HT-29 (cell line): ENCODE results near the gene TMBIM4. TPM values are rescaled to one million over a fixed set of nuclear protein-coding genes. Genes with fewer than 3 reads are reported as not detected.
"Not testable (repeated sequence)": the region's sequence is repeated elsewhere in the genome, so short reads cannot be mapped to it uniquely, and the experiment has no call there.

ENCODE experiments used
- DNase-seq: peaks from one replicate; pipeline ENCODE4 v3.0.0-alpha.2; 2015; ENCODE audit warnings: low spot score
- total RNA-seq: library from RNA; depleted of rRNA; stranded (reverse); fragments of >200 nt; shearing (Covaris generic); gene quantifications from 2 replicates; pipeline ENCODE4 v1.2.3, GENCODE V29; 2014

Gene TMBIM4
- total RNA-seq, 1 experiment from 2014 or later, result 30.7 TPM

GRCh38 chr12:66187036-66187435 lies 17.2 kb upstream of the TMBIM4 start:
- DNase-seq, result no peak

- not testable (repeated sequence) for DNase-seq
Measured at GRCh38 chr12:66184822-66185221, 15.0 kb upstream of the TMBIM4 start.

DNA sequence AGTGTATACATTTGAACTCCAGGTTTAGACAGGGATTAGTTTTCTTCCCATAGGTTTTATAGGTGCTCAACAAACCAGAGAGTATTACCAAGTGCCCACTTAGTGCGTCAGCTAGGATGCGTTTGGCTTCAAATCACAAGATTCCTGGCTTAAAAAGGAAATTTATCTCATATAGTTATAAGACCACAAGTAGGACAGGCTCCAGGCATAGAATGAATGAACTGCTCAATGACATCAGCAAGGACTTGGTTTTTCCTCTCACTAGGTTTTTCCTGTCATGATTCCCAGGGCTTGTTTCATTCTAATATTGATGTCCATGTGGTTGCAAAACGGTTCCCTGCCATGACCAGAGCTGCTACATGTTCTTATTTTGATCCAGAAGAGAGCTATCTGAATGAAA lies 13.2 kb upstream of the TMBIM4 start:
- DNase-seq, result no peak

- no peak for DNase-seq
Measured at GRCh38 chr12:66176105-66176900, 6.5 kb upstream of the TMBIM4 start.

DNA sequence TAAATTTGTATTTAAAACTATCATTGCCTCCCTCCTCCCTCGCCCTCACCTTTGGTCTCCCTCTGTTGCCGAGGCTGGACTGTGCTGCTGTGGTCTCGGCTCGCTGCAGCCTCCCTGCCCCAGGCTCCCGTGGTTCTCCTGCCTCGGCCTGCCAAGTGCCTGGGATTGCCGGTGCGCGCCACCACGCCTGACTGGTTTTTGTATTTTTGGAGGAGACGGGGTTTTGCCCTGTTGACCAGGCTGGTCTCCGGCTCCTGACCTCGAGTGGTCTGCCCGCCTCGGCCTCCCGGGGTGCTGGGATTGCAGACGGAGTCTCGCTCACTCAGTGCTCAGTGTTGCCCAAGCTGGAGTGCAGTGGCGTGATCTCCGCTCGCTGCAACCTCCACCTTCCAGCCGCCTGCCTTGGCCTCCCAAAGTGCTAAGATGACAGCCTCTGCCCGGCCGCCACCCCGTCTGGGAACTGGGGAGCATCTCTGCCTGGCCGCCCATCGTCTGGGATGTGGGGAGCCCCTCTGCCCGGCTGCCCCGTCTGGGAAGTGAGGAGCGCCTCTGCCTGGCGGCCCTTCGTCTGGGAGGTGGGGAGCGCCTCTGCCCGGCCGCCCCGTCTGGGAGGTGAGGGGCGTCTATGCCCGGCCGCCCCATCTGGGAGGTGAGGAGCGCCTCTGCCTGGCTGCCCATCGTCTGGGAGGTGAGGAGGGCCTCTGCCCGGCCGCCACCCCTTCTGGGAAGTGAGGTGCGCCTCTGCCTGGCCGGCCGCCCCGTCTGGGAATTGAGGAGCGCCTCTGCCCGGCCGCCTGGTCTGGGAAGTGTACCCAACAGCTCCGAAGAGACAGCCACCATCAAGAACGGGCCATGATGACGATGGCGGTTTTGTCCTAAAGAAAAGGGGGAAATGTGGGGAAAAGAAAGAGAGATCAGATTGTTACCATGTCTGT lies 4.9 kb upstream of the TMBIM4 start:
- DNase-seq, result not testable (repeated sequence)

GRCh38 chr12:66170606-66171005 lies 810 bp upstream of the TMBIM4 start:
- DNase-seq, result no peak

DNA sequence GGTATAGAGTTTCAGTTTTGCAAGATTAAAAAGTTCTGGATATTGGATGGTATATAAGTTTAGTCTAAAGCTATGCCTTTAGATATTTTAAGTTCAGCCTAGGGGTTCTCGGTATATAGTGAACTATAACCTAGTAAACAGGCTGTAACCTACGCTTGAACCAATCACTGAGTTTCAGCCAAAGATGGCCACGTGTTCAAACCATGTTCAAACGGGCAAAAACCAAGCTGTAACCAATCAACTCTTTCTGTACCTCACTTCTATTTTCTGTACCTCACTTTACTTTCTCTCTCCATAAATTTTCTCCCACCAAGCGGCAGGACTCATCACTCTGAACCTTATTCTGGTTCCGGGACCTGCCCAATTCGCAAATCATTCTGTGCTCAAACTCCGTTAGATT lies 1.4 kb downstream of the TMBIM4 start:
- DNase-seq, result peak; percentile 25

GRCh38 chr12:66166561-66166960 lies 3.2 kb downstream of the TMBIM4 start:
- no peak for DNase-seq

DNA sequence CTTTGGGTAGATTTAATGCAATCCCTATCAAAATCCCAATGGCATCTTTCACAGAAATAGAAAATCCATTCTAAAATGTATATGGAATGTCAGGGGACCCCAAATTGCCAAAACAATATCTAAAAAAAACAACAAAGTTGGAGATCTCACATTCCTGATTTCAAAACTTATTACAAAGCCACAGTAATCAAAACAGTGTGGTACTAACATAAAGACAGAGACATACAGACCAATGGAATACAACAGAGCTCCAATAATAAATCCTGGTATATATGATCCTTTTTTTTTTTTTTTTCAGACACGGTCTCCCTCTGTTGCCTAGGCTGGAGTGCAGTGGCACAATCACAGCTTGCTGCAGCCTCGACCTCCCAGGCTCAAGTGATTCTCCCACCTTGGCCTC lies 4.7 kb downstream of the TMBIM4 start:
- DNase-seq, result no peak

- DNase-seq, result no peak
Measured at GRCh38 chr12:66164349-66164821, 5.4 kb downstream of the TMBIM4 start.

DNA sequence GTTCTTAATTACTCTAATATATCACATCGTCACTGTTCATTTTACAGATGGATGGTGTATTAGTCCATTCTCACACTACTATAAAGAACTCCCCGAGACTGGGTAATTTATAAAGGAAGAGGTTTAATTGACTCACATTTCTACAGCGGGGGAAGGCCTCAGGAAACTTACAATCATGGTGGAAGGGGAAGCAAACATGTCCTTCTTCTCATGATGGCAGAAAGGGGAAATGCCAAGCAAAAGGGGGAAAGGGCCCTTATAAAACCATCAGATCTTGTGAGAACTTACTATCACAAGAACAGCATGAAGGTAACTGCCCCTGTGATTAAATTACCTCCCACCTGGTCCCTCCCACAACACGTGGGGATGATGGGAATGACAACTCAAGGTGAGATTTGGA lies 6.5 kb downstream of the TMBIM4 start:
- no peak for DNase-seq

- DNase-seq, result no peak
Measured at GRCh38 chr12:66162701-66163100, 7.1 kb downstream of the TMBIM4 start.

DNA sequence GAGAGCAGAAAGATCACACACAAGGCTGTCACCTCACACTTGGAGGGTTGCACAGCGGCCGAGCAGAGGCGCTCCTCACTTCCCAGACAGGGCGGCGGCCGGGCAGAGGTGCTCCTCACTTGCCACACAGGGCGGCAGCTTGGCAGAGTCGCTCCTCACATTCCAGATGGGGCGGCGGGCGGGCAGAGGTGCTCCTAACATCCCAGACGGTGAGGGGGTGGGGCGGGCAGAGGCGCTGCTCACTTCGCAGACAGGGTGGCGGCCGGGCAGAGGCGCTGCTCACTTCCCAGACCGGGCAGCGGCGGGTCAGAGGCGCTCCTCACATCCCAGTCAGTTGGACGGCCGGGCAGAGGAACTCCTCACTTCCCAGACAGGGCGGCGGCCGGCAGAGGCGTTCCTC lies 9.1 kb downstream of the TMBIM4 start:
- DNase-seq, result no peak

DNA sequence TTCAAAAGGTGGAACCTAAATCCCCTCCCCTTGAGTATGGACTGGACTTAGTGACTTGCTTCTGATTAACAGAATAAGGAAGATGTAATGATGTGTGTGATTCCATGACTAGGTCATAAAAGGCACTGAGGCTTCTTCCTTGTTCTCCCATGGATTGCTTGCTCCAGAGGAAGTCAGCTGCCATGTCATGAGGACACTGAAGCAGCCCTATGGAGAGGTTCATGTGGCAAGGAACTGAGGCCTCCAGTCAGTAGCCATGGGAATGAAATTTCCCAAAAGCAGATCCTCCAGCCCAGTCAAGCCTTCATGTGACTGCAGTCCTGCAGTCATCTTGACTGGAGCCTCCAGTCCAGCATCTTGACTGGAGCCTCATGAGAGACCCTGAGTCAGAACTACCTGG lies 10.7 kb downstream of the TMBIM4 start:
- DNase-seq, result no peak

DNA sequence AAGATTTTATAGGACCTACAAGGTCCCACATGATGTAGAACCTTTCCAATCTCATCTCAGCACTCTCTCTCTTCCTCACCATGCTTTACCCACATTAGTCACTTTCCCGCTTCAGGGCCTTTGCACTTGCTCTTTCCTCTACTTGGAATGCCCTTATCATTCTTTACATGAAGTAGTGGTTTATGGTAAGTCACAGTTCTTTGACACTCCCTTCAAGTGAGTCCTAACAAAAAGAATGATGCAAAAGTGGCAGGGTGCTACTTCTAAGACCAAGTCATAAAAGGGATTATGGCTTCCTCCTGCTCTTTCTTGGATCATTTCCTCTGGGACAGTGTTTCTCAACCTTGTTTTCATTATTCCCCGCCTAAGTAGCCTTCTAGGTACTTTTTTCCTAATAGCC lies 13.1 kb downstream of the TMBIM4 start:
- DNase-seq, result peak; percentile 55

- DNase-seq, result no peak
Measured at GRCh38 chr12:66154776-66155175, 15.0 kb downstream of the TMBIM4 start.

DNA sequence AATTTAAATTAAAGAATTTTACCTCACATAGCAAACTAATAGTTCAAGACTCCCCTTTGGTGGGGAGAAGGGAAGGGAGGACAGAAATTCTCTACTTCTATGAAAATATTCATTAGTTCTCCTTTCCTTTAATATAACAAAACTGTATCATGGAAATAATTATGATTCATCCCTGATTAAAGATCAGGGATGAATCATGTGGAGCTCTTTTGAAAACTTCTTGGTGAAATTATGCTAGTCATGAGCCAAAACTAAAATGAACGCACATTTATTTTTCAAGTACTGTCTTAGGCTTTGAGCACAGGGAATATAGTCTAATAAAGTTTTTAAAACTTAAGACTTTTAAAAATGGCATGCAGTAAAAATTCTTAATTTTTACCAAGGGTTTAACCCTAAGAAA lies 17.1 kb downstream of the TMBIM4 start:
- no peak for DNase-seq

- no peak for DNase-seq
Measured at GRCh38 chr12:66149702-66150398, 19.9 kb downstream of the TMBIM4 start.

- peak; percentile 80 for DNase-seq
Measured at GRCh38 chr12:66144791-66145754, 24.7 kb downstream of the TMBIM4 start.

- no peak for DNase-seq
Measured at GRCh38 chr12:66143868-66144267, 25.9 kb downstream of the TMBIM4 start.

- DNase-seq, result no peak
Measured at GRCh38 chr12:66142826-66143225, 27.0 kb downstream of the TMBIM4 start.
